Measurements from ENCODE around the gene TARBP2.
"Not testable (repeated sequence)": the region's sequence is repeated elsewhere in the genome, so short reads cannot be mapped to it uniquely, and the experiment has no call there.

DNA sequence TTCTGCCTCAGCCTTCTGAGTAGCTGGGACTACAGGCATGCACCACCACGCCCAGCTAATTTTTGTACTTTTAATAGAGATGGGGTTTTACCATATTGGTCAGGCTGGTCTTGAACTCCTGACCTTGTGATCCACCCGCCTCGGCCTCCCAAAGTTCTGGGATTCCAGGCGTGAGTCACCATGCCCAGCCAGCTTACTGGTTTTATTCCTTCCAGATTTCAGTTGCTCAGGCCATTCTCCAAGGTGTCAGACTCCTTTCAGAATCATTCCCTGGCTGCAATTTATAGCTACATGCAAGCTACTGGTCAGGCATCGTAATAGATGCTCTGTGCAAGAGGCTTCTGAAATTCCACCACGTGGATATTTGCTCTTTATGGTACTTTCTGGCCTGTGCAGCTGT, 19.6 kb upstream of the TARBP2 start:
- TF ChIP-seq POLR2A, POLR2AphosphoS5 (IDR thresholded peaks at IDR 0.05): not testable (repeated sequence)
- TF ChIP-seq, protein P1, sequence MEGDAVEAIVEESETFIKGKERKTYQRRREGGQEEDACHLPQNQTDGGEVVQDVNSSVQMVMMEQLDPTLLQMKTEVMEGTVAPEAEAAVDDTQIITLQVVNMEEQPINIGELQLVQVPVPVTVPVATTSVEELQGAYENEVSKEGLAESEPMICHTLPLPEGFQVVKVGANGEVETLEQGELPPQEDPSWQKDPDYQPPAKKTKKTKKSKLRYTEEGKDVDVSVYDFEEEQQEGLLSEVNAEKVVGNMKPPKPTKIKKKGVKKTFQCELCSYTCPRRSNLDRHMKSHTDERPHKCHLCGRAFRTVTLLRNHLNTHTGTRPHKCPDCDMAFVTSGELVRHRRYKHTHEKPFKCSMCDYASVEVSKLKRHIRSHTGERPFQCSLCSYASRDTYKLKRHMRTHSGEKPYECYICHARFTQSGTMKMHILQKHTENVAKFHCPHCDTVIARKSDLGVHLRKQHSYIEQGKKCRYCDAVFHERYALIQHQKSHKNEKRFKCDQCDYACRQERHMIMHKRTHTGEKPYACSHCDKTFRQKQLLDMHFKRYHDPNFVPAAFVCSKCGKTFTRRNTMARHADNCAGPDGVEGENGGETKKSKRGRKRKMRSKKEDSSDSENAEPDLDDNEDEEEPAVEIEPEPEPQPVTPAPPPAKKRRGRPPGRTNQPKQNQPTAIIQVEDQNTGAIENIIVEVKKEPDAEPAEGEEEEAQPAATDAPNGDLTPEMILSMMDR (IDR thresholded peaks at IDR 0.05) = not testable (repeated sequence)

Data from gastroesophageal sphincter (tissue), 3 donors.